GM12878 (cell line): Measurements from ENCODE around the gene INHBA. TPM values are rescaled to one million over a fixed set of nuclear protein-coding genes. Genes with fewer than 3 reads are reported as not detected.

Experiments used
- ATAC-seq: fragments of 200-7000 bp; cut with Tn5 transposase; 3 replicates; pipeline ENCODE4 v1.9.1; 2020; ENCODE audit warnings: mild to moderate bottlenecking, moderate library complexity
- BruUV-seq: library from RNA; stranded (reverse); fragments of 400-500 nt; replicated peaks from 2 replicates; lab custom pipeline; 2021; lab: Mats Ljungman, UMichigan
- CTCF ChIA-PET: fragments of 300-600 bp; sonication (Branson Sonifier 250); formaldehyde crosslinking; extraction: SDS; loops from one replicate; lab custom pipeline; 2021; ENCODE audit warnings: inconsistent platforms; lab: Yijun Ruan, JAX
- POLR2A ChIA-PET: fragments of 350-600 bp; formaldehyde crosslinking; extraction: SDS; loops from one replicate; lab custom pipeline; 2021; ENCODE audit warnings: inconsistent platforms; lab: Charles Lee
- RAD21 ChIA-PET: fragments of 300-600 bp; sonication (Branson Sonifier 250); formaldehyde crosslinking; loops from one replicate; lab custom pipeline; 2023; ENCODE audit warnings: antibody characterized with exemption; ENCODE audit not compliant: unreplicated experiment; lab: Charles Lee
- SMC1A ChIA-PET: fragments of 300-600 bp; sonication (Branson Sonifier 250); formaldehyde crosslinking; loops from one replicate; lab custom pipeline; 2023; ENCODE audit not compliant: unreplicated experiment, uncharacterized antibody; lab: Charles Lee
- DNase-seq: peaks from one replicate; pipeline ENCODE4 v3.0.0-alpha.2; 2011; ENCODE audit warnings: low read depth, low spot score
- FAIRE-seq: peaks from 3 replicates; lab custom pipeline; 2011; peaks lifted over from hg19 to GRCh38; lab: Jason Lieb, UNC
- H2AFZ ChIP-seq: 2 replicates; pipeline ENCODE4 v1.6.0; 2011; ENCODE audit warnings: low read depth, low read length, control low read depth; ENCODE audit not compliant: control insufficient read depth
- H3K27ac ChIP-seq: 2 replicates; pipeline ENCODE4 v1.5.1; 2011; ENCODE audit warnings: control low read depth; ENCODE audit not compliant: control insufficient read depth, insufficient read depth
- H3K27me3 ChIP-seq, 2 experiments: replicated peaks in 1 of 2; 2 replicates each; pipeline versions ENCODE4 v1.6.0 to v1.6.1; 2011; ENCODE audit warnings: low read length in 1 of 2; ENCODE audit not compliant: control insufficient read depth in 2 of 2, insufficient read depth in 2 of 2
- H3K36me3 ChIP-seq, 2 experiments: 2 replicates each; pipeline ENCODE4 v1.5.1; 2011; ENCODE audit warnings: low read length in 1 of 2; ENCODE audit not compliant: control insufficient read depth in 2 of 2, insufficient read depth in 2 of 2
- H3K4me1 ChIP-seq: 2 replicates; pipeline ENCODE4 v1.6.1; 2011; ENCODE audit warnings: mild to moderate bottlenecking, low read length, moderate library complexity, mixed read lengths; ENCODE audit not compliant: control insufficient read depth, insufficient read depth
- H3K4me2 ChIP-seq: 2 replicates; pipeline ENCODE4 v1.6.0; 2011; ENCODE audit warnings: control low read depth; ENCODE audit not compliant: control insufficient read depth, insufficient read depth
- H3K4me3 ChIP-seq: fragments of 200-600 bp; sonication (generic); 2 replicates; pipeline ENCODE4 v1.5.1; 2016
- H3K79me2 ChIP-seq: 2 replicates; pipeline ENCODE4 v1.6.0; 2011; ENCODE audit warnings: low read length; ENCODE audit not compliant: control insufficient read depth, insufficient read depth
- H3K9ac ChIP-seq: 2 replicates; pipeline ENCODE4 v1.8.0; 2011; ENCODE audit warnings: low read length, control low read depth, mixed read lengths; ENCODE audit not compliant: control insufficient read depth, insufficient read depth
- H3K9me3 ChIP-seq: replicated peaks from 3 replicates; pipeline ENCODE4 v1.5.1; 2011; ENCODE audit warnings: mild to moderate bottlenecking, low read length; ENCODE audit not compliant: control insufficient read depth, insufficient read depth
- H4K20me1 ChIP-seq: 2 replicates; pipeline ENCODE4 v1.6.0; 2011; ENCODE audit not compliant: control insufficient read depth, insufficient read depth
- HCFC1 ChIP-seq: fragments of 150-350 bp; IDR thresholded peaks from 2 replicates; pipeline ENCODE4 v1.6.1; 2014; ENCODE audit warnings: low read length
- HDGF ChIP-seq: fragments of 450-650 bp; IDR thresholded peaks from 2 replicates; pipeline ENCODE4 v1.6.1; 2016; ENCODE audit warnings: antibody characterized with exemption
- PML ChIP-seq: IDR thresholded peaks from 2 replicates; pipeline ENCODE4 v1.6.1; 2012; ENCODE audit warnings: low read length, inconsistent platforms
- RAD21 ChIP-seq: IDR thresholded peaks from 2 replicates; pipeline ENCODE4 v1.6.1; 2011; ENCODE audit warnings: mild to moderate bottlenecking, low read depth, low read length, moderate library complexity; ENCODE audit not compliant: insufficient read depth
- RAD51 ChIP-seq: fragments of 450-650 bp; IDR thresholded peaks from 2 replicates; pipeline ENCODE4 v1.6.1; 2016; ENCODE audit warnings: moderate library complexity, mild to moderate bottlenecking, inconsistent platforms
- RUNX3 ChIP-seq: IDR thresholded peaks from 2 replicates; pipeline ENCODE4 v1.6.1; 2012; ENCODE audit warnings: low read length, inconsistent platforms
- SMC3 ChIP-seq: IDR thresholded peaks from 2 replicates; pipeline ENCODE4 v1.6.1; 2011; ENCODE audit warnings: low read length, improper control_type of control experiment, borderline replicate concordance
- ZNF592 ChIP-seq: fragments of 450-650 bp; IDR thresholded peaks from 2 replicates; pipeline ENCODE4 v1.6.1; 2017; ENCODE audit warnings: mild to moderate bottlenecking, moderate library complexity
- WGBS: methylation state at CpG from one replicate; pipeline ENCODE4 v1.1.6; 2016; ENCODE audit warnings: low lambda C conversion rate; ENCODE audit not compliant: insufficient replicate concordance, insufficient coverage; ENCODE audit errors: missing lambda C conversion rate; 5-methylcytosine and 5-hydroxymethylcytosine counted together
- in situ Hi-C: fragments of 300-500 bp; cut with MboI; formaldehyde crosslinking; loops from 9 replicates; pipeline ENCODE4 v1.14.3; 2018; ENCODE audit warnings: mixed read lengths
- intact Hi-C: fragments of 100-400 bp; cut with micrococcal nuclease; formaldehyde crosslinking; loops from one replicate; pipeline ENCODE4 v1.14.2; 2022; ENCODE audit not compliant: unreplicated experiment
- polyA plus RNA-seq, 11 experiments: library from polyadenylated mRNA; depleted of rRNA in 4 of 11; unstranded in 6 of 11; stranded (reverse) in 5 of 11; fragments of >200 nt; fragmentation: Nextera tagmentation in 4 of 11; fragmentation: Illumina TruSeq in 1 of 11; extraction: Ambion mirVana in 4 of 11; extraction: Trizol in 1 of 11; gene quantifications; 1 replicate in 1 of 11; 2 replicates in 10 of 11; pipeline versions ENCODE4 v1.2.1 to v1.2.3, GENCODE V29; 2011 to 2016; ENCODE audit warnings: inconsistent platforms in 2 of 11, missing spikeins in 2 of 11, low read depth in 1 of 11
- total RNA-seq, 4 experiments: library from RNA; depleted of rRNA in 3 of 4; stranded (reverse); fragments of >200 nt in 3 of 4; fragmentation: Illumina TruSeq in 1 of 4; extraction: Trizol in 1 of 4; gene quantifications; 2 replicates each; pipeline versions ENCODE4 v1.2.1 to v1.2.3, GENCODE V29; 2013 to 2021
- TF ChIP-seq, protein P1 (sequence below), 3 experiments: IDR thresholded peaks in 2 of 3; conservative IDR thresholded peaks in 1 of 3; 2 replicates each; pipeline ENCODE4 v1.5.1; 2011; ENCODE audit warnings: low read depth in 3 of 3, low read length in 3 of 3, mild to moderate bottlenecking in 3 of 3, control low read depth in 2 of 3, moderate library complexity in 2 of 3, inconsistent platforms in 1 of 3, mixed read lengths in 1 of 3; ENCODE audit not compliant: control insufficient read depth in 2 of 3, insufficient read depth in 1 of 3; ENCODE audit errors: extremely low read depth in 1 of 3
- TF ChIP-seq, protein P2 (sequence below): IDR thresholded peaks from 2 replicates; pipeline ENCODE4 v1.6.1; 2012; ENCODE audit warnings: mild to moderate bottlenecking, low read depth, low read length

Gene INHBA
- total and polyA plus RNA-seq, 10 of the 15 experiments (the other 5 are each of a cell fraction or from before 2014, with no cell fraction given): 0.04 to 0.05 (median 0.05) TPM; not detected in 6

DNA sequence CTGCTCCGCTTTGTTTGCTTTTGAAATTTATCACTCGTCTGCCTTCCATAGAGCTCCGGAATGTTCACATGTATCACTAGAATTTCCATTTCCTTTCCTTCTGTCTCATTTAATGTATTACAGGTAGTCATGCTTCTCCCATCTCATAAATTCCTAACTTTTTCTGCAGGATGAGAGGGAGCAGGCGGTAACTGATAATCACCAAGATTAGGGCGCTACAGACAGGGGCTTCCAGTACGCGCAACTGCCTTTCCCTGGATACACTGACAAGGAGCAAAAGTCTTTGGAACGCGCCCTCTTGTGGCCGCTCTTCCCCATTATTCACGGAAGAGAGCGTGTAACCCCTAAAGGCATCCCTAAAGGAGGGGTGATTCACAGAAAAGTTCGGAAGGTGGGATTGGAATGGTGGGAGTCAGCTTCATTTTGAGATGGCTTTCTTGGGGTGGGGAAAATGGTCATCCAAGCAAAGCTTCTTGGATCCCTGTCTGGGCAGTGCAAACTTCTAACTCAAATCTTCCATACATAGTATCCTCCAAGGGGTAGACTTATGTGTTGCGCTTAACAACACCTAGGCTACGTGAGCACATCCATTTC is 6.5 kb downstream of the INHBA start:
- FAIRE-seq: peak; percentile 38
- Histone ChIP-seq H4K20me1 (no peaks in the 10 kb centered on the region), H3K4me2 (no peak overlapping the region), H3K9ac (no peak overlapping the region), H3K27ac (no peak overlapping the region), H3K4me1 (no peaks in the 10 kb centered on the region), H3K79me2 (no peaks in the 10 kb centered on the region), H3K9me3 (no peaks in the 10 kb centered on the region; the same call in 2 of the 3 replicates), H3K36me3 (no peaks in the 10 kb centered on the region), H2AFZ (no peak overlapping the region; the same call in 1 of the 2 replicates), H3K27me3 (0 out of 4 replicates have a peak, but pooled peaks cover 0 to 2% of the 10 kb centered on the region in 2 experiments), H3K4me3 (no peak overlapping the region)
- POLR2A ChIA-PET: no interaction called here
- RAD21 ChIA-PET: interaction anchor here (0.8 to 2.4 kb wide), 3 partner anchors 648 to 954 kb away, joined by 3 to 8 read pairs (median 3); no protein-coding TSS in a partner anchor
- peak; percentile 62 for ATAC-seq
- BruUV-seq: no TSS peak
- in situ Hi-C loops (loop anchor here (10.0 kb wide), 1 partner anchor 692 kb away; no protein-coding TSS in a partner anchor), intact Hi-C loops (loop anchor here (2.0 to 10.0 kb wide), 6 partner anchors 222 to 862 kb away; no protein-coding TSS in a partner anchor)
- 31% methylated on average over 15 of the region's 15 CpGs for WGBS
- no peak for DNase-seq
- SMC1A ChIA-PET: interaction anchor here (0.7 to 2.6 kb wide), 13 partner anchors 9 to 934 kb away, joined by 3 to 12 read pairs (median 3); no protein-coding TSS in a partner anchor
- TF ChIP-seq SMC3 (peak; percentile 63), HCFC1 (no peak), RAD51 (no peak), ZNF592 (no peak), HDGF (no peak), PML (no peak), RAD21 (peak; percentile 66), RUNX3 (0 out of 2 replicates have a peak, but pooled peaks have one; percentile 9)
- TF ChIP-seq, protein P1, sequence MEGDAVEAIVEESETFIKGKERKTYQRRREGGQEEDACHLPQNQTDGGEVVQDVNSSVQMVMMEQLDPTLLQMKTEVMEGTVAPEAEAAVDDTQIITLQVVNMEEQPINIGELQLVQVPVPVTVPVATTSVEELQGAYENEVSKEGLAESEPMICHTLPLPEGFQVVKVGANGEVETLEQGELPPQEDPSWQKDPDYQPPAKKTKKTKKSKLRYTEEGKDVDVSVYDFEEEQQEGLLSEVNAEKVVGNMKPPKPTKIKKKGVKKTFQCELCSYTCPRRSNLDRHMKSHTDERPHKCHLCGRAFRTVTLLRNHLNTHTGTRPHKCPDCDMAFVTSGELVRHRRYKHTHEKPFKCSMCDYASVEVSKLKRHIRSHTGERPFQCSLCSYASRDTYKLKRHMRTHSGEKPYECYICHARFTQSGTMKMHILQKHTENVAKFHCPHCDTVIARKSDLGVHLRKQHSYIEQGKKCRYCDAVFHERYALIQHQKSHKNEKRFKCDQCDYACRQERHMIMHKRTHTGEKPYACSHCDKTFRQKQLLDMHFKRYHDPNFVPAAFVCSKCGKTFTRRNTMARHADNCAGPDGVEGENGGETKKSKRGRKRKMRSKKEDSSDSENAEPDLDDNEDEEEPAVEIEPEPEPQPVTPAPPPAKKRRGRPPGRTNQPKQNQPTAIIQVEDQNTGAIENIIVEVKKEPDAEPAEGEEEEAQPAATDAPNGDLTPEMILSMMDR (IDR thresholded peaks at IDR 0.05 in 2 of 3, conservative IDR thresholded peaks at IDR 0.05 in 1 of 3; ENCODE audit: control insufficient read depth in 2 of 3, extremely low read depth in 1 of 3, insufficient read depth in 1 of 3, low read depth in 3 of 3, low read length in 3 of 3): peak; percentile 53 to 66 (median 54)
- TF ChIP-seq, protein P2, sequence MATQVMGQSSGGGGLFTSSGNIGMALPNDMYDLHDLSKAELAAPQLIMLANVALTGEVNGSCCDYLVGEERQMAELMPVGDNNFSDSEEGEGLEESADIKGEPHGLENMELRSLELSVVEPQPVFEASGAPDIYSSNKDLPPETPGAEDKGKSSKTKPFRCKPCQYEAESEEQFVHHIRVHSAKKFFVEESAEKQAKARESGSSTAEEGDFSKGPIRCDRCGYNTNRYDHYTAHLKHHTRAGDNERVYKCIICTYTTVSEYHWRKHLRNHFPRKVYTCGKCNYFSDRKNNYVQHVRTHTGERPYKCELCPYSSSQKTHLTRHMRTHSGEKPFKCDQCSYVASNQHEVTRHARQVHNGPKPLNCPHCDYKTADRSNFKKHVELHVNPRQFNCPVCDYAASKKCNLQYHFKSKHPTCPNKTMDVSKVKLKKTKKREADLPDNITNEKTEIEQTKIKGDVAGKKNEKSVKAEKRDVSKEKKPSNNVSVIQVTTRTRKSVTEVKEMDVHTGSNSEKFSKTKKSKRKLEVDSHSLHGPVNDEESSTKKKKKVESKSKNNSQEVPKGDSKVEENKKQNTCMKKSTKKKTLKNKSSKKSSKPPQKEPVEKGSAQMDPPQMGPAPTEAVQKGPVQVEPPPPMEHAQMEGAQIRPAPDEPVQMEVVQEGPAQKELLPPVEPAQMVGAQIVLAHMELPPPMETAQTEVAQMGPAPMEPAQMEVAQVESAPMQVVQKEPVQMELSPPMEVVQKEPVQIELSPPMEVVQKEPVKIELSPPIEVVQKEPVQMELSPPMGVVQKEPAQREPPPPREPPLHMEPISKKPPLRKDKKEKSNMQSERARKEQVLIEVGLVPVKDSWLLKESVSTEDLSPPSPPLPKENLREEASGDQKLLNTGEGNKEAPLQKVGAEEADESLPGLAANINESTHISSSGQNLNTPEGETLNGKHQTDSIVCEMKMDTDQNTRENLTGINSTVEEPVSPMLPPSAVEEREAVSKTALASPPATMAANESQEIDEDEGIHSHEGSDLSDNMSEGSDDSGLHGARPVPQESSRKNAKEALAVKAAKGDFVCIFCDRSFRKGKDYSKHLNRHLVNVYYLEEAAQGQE: no peak
- CTCF ChIA-PET: interaction anchor here (0.6 to 5.5 kb wide), 23 partner anchors 9 to 1800 kb away, joined by 3 to 56 read pairs (median 3); partner anchors contain the start of gene INHBA
